Measurements from ENCODE around the gene CXCL1. TPM values are rescaled to one million over a fixed set of nuclear protein-coding genes. Genes with fewer than 3 reads are reported as not detected.
A peak's percentile ranks its signal among the peaks of the same experiment; 100 is the strongest.

CXCL1 gene
- 0.79 TPM in 1 of 2 replicates, not detected in the other for total RNA-seq (2022)
- percentile 38 among the genes with signal in this experiment for Bru-seq, nascent RNA
- percentile 39 among the genes with signal in this experiment for BruChase-seq, experiment 1, labeled RNA remaining after a 2-hour chase
- percentile 37 among the genes with signal in this experiment for BruChase-seq, experiment 2, labeled RNA remaining after a 6-hour chase
- long read RNA-seq, partial matches to known transcripts, result 0 of 2 reads
- long read RNA-seq, other reads (novel, unspliced or antisense), result 0 of 2 reads

- Histone ChIP-seq H3K9me3 (no peaks in the 10 kb centered on the region), H3K27me3 (replicated peaks; ENCODE audit: control insufficient read depth, insufficient read depth, low read length) (no peaks in the 10 kb centered on the region), H3K36me3 (ENCODE audit: control insufficient read depth, insufficient read depth, low read length) (no peaks in the 10 kb centered on the region), H3K4me3 (ENCODE audit: low read depth, low read length) (peak within 1 kb of the TSS; percentile 46), H3K4me1 (no peaks in the 10 kb centered on the region; the same call in 1 of the 2 replicates)
- peak within 1 kb of the TSS; percentile 91 for H3K4me3 Mint-ChIP-seq (ENCODE audit: unreplicated experiment)
- intact Hi-C loops (cut with micrococcal nuclease; ENCODE audit: unreplicated experiment), result loop anchor here (1.0 to 2.0 kb wide), 3 partner anchors 54 to 169 kb away; partner anchors contain the start of gene CXCL3
- no peak for TF ChIP-seq CTCF (IDR thresholded peaks at IDR 0.05; ENCODE audit: insufficient read depth in 1 of 2, low read depth in 1 of 2, low read length in 1 of 2, severe bottlenecking in 1 of 2, unreplicated experiment in 1 of 2)
- H3K27me3 Mint-ChIP-seq (ENCODE audit: insufficient read depth, unreplicated experiment), result peaks cover 7% of the 10 kb centered on the region
- POLR2A ChIA-PET, result no interaction called here
- no TSS peak for BruUV-seq (replicated peaks)
- no peaks in the 10 kb centered on the region for H3K9me3 Mint-ChIP-seq (ENCODE audit: unreplicated experiment)
- no peaks in the 10 kb centered on the region for H3K36me3 Mint-ChIP-seq (ENCODE audit: insufficient read depth, unreplicated experiment)
- DNase-seq, result peak; percentile 21 to 39
- H3K4me1 Mint-ChIP-seq (ENCODE audit: low read depth, unreplicated experiment), result no peaks in the 10 kb centered on the region
- CTCF ChIA-PET, result no interaction called here
- H3K27ac Mint-ChIP-seq (ENCODE audit: unreplicated experiment), result peak within 1 kb of the TSS; percentile 61
These were observed at the start of gene CXCL1 for GRCh38 chr4:73869130-73870055. CXCL1 (plus strand) TSS chr4:73869393; CDS start chr4:73869471, 78 bp downstream.

GRCh38 chr4:73821325-73821724, 47.9 kb upstream of the CXCL1 start:
- H3K4me3 ChIP-seq (ENCODE audit: low read depth, low read length), result no peak overlapping the region
- no peaks in the 10 kb centered on the region for H3K36me3 Mint-ChIP-seq (ENCODE audit: insufficient read depth, unreplicated experiment)
- H3K9me3 Mint-ChIP-seq (ENCODE audit: unreplicated experiment), result no peaks in the 10 kb centered on the region
- BruUV-seq (replicated peaks), result no TSS peak
- no peaks in the 10 kb centered on the region for H3K4me1 ChIP-seq
- H3K9me3 ChIP-seq, result no peaks in the 10 kb centered on the region
- no peaks in the 10 kb centered on the region; the same call in 1 of the 2 replicates for H3K36me3 ChIP-seq (ENCODE audit: control insufficient read depth, insufficient read depth, low read length)
- DNase-seq, result no peak
- peaks cover 19% of the 10 kb centered on the region for H3K27me3 Mint-ChIP-seq (ENCODE audit: insufficient read depth, unreplicated experiment)
- no peak for TF ChIP-seq CTCF (IDR thresholded peaks at IDR 0.05; ENCODE audit: insufficient read depth in 1 of 2, low read depth in 1 of 2, low read length in 1 of 2, severe bottlenecking in 1 of 2, unreplicated experiment in 1 of 2)
- no peaks in the 10 kb centered on the region for H3K4me1 Mint-ChIP-seq (ENCODE audit: low read depth, unreplicated experiment)
- H3K27ac Mint-ChIP-seq (ENCODE audit: unreplicated experiment), result no peak overlapping the region
- intact Hi-C loops (cut with micrococcal nuclease; ENCODE audit: unreplicated experiment), result no loop called here
- POLR2A ChIA-PET, result no interaction called here
- no peaks in the 10 kb centered on the region for H3K27me3 ChIP-seq (replicated peaks; ENCODE audit: control insufficient read depth, insufficient read depth, low read length)
- CTCF ChIA-PET, result no interaction called here
- H3K4me3 Mint-ChIP-seq (ENCODE audit: unreplicated experiment), result no peak overlapping the region

- POLR2A ChIA-PET, result no interaction called here
- CTCF ChIA-PET, result no interaction called here
- H3K27ac Mint-ChIP-seq (ENCODE audit: unreplicated experiment), result no peak overlapping the region
These were observed 46.8 kb upstream of the CXCL1 start for GRCh38 chr4:73822389-73822788.

More at GRCh38 chr4:73822389-73822788, 46.8 kb upstream of the CXCL1 start:
- intact Hi-C loops (cut with micrococcal nuclease; ENCODE audit: unreplicated experiment), result no loop called here
- Mint-ChIP-seq H3K9me3 (ENCODE audit: unreplicated experiment) (no peaks in the 10 kb centered on the region), H3K36me3 (ENCODE audit: insufficient read depth, unreplicated experiment) (no peaks in the 10 kb centered on the region), H3K4me3 (ENCODE audit: unreplicated experiment) (no peak overlapping the region), H3K27me3 (ENCODE audit: insufficient read depth, unreplicated experiment) (peaks cover 19% of the 10 kb centered on the region), H3K4me1 (ENCODE audit: low read depth, unreplicated experiment) (no peaks in the 10 kb centered on the region)
- no peaks in the 10 kb centered on the region for H3K27me3 ChIP-seq (replicated peaks; ENCODE audit: control insufficient read depth, insufficient read depth, low read length)
- H3K9me3 ChIP-seq, result no peaks in the 10 kb centered on the region
- no TSS peak for BruUV-seq (replicated peaks)
- H3K36me3 ChIP-seq (ENCODE audit: control insufficient read depth, insufficient read depth, low read length), result no peaks in the 10 kb centered on the region; the same call in 1 of the 2 replicates
- DNase-seq, result no peak
- no peak overlapping the region for H3K4me3 ChIP-seq (ENCODE audit: low read depth, low read length)
- no peak for TF ChIP-seq CTCF (IDR thresholded peaks at IDR 0.05; ENCODE audit: insufficient read depth in 1 of 2, low read depth in 1 of 2, low read length in 1 of 2, severe bottlenecking in 1 of 2, unreplicated experiment in 1 of 2)
- H3K4me1 ChIP-seq, result no peaks in the 10 kb centered on the region

All from Caco-2 (cell line).